Activated CD8-positive, alpha-beta memory T cell treated with anti-CD3 and anti-CD28 coated beads for 36 hours (primary cell): Measurements from ENCODE around the gene NCLN. TPM values are rescaled to one million over a fixed set of nuclear protein-coding genes. Genes with fewer than 3 reads are reported as not detected.

Experiments
- CTCF ChIA-PET: fragments of 350-600 bp; sonication (Branson Sonifier 250); formaldehyde crosslinking; loops from one replicate; lab custom pipeline; 2021; ENCODE audit warnings: antibody characterized with exemption; lab: Charles Lee
- POLR2A ChIA-PET: fragments of 350-600 bp; sonication (Branson Sonifier 250); formaldehyde crosslinking; loops from one replicate; lab custom pipeline; 2021; ENCODE audit warnings: antibody characterized with exemption; lab: Charles Lee
- total RNA-seq, 2 experiments: library from RNA; stranded (reverse); gene quantifications; one replicate each; pipeline ENCODE4 v1.2.3, GENCODE V29; 2021

Gene NCLN
- 100 to 1,000 TPM; 102 to 106 TPM for total RNA-seq

DNA sequence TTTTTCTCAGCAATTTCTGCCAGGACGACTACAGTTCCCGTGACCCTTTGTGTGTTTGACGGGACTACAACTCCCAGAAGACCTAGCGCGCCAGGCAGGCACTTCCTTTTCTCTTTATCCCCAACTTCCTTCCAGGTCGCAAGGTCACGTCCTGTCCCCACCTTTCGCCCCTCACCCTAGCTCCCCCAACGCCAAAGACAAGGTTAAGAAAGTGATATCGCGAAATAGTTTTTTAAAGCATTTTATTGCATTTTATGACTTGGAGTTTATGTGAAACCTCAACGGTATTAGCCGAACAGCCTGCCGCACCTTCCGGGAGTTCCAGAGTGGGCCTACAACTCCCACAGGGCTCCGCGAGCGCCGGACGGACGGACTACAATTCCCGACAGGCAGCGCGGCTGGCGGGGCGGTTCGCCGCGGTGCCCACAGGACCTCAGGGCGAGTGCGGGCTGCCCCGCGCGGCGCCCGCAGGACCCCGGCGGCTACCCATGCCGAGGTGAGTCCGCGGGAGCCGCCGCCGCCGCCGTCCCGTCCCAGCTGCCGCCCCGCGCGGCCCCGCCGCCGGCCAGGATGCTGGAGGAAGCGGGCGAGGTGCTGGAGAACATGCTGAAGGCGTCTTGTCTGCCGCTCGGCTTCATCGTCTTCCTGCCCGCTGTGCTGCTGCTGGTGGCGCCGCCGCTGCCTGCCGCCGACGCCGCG, at the start of gene NCLN:
Gene NCLN (plus strand): TSS at position 470 of the 699 bp plus-strand sequence. CDS start 101 bp downstream, at position 571.
- CTCF ChIA-PET, result no interaction called here
- POLR2A ChIA-PET, result no interaction called here

- ChIA-PET POLR2A (no interaction called here), CTCF (interaction anchor here (0.6 to 3.3 kb wide), 5 partner anchors 8 to 27 kb away, joined by 3 to 17 read pairs (median 3); no protein-coding TSS in a partner anchor)
These were observed 49.6 kb upstream of the NCLN start, which contains the start of gene GNA15 for GRCh38 chr19:3135961-3136683. Gene GNA15, plus strand, starts transcription at chr19:3136033. Its CDS starts 418 bp downstream, at chr19:3136451.

DNA sequence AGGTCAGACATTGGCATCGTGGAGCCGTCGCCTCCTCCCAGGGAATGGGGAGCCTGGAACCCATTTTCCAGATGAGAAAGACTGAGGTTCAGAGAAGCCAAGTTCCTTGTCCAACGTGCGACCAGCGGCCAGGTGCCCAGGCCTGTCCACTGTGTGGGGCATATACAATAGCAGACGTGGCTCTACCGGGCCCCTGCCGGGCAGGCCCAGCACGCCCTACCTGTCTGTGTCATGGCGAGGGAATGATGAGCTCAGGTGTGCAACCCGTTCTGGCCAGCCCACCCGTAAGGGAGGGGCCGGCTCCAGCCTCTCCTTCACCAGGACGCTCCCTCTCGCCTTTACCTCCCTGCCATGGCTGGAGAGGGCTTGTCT, 49.1 kb upstream of the NCLN start:
- CTCF ChIA-PET, result interaction anchor here (1.7 to 3.3 kb wide), 2 partner anchors 10 to 15 kb away, joined by 4 to 17 read pairs; no protein-coding TSS in a partner anchor
- POLR2A ChIA-PET, result no interaction called here

GRCh38 chr19:3137119-3137518, 48.6 kb upstream of the NCLN start:
- POLR2A ChIA-PET, result no interaction called here
- CTCF ChIA-PET, result interaction anchor here (1.7 to 3.3 kb wide), 2 partner anchors 10 to 15 kb away, joined by 4 to 17 read pairs; no protein-coding TSS in a partner anchor

- ChIA-PET POLR2A (interaction anchor here (0.5 kb wide), 1 partner anchor 9 kb away, joined by 5 read pairs; no protein-coding TSS in a partner anchor), CTCF (interaction anchor here (0.8 to 3.3 kb wide), 3 partner anchors 8 to 26 kb away, joined by 3 to 17 read pairs (median 4); no protein-coding TSS in a partner anchor)
These were observed 47.5 kb upstream of the NCLN start for GRCh38 chr19:3138268-3138667.

GRCh38 chr19:3140667-3141038, 45.1 kb upstream of the NCLN start:
- POLR2A ChIA-PET, result no interaction called here
- CTCF ChIA-PET, result interaction anchor here (1.2 to 1.4 kb wide), 2 partner anchors 23 to 37 kb away, joined by 3 read pairs; no protein-coding TSS in a partner anchor

DNA sequence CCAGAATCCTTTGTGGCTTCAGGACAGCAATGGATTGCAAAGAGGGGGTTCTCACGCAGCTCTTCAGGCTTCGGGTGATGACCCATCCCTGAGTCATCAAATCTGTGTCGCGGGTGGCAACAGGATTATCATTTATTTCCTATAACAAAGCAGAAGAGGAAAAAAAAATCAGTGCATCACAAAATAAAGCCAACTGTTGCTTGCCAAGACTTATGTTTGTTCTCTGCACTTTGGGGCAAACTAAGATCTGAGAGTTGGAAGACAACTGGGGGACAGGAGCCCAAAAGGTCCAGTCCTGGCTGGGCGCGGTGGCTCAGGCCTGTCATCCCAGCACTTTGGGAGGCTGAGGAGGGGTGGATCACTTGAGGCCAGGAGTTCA, 43.4 kb upstream of the NCLN start:
- CTCF ChIA-PET, result interaction anchor here (0.8 to 2.3 kb wide), 4 partner anchors 18 to 66 kb away, joined by 3 to 8 read pairs (median 3); no protein-coding TSS in a partner anchor
- POLR2A ChIA-PET, result interaction anchor here (0.6 to 0.8 kb wide), 2 partner anchors 10 to 13 kb away, joined by 4 to 7 read pairs; no protein-coding TSS in a partner anchor

DNA sequence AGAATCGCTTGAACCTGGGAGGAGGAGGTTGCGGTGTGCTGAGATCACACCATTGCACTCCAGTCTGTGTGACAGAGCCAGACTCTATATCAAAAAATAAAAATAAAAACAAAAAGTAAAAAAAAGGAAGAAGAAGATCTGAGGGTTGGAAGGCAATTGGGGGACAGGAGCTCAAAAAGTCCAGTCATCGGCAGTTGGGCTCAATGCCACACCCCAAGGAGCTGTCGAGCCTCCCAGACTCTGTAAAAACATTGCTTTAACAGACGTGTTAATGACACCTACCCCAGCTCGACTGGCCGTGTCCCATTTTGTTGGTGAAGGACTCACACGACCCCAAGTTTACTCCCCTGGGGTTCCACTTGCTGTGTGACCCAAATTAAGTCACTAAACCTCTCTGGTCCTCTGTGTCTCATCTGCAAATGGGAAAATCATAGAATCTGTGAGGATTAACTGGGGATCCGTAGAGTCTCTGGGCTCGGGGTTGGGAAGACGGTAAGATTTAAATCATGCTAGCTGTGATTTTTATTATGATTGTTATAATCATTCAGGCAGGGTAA, 42.9 kb upstream of the NCLN start:
- ChIA-PET POLR2A (no interaction called here), CTCF (interaction anchor here (1.0 to 2.3 kb wide), 4 partner anchors 13 to 67 kb away, joined by 3 to 8 read pairs (median 4); no protein-coding TSS in a partner anchor)

DNA sequence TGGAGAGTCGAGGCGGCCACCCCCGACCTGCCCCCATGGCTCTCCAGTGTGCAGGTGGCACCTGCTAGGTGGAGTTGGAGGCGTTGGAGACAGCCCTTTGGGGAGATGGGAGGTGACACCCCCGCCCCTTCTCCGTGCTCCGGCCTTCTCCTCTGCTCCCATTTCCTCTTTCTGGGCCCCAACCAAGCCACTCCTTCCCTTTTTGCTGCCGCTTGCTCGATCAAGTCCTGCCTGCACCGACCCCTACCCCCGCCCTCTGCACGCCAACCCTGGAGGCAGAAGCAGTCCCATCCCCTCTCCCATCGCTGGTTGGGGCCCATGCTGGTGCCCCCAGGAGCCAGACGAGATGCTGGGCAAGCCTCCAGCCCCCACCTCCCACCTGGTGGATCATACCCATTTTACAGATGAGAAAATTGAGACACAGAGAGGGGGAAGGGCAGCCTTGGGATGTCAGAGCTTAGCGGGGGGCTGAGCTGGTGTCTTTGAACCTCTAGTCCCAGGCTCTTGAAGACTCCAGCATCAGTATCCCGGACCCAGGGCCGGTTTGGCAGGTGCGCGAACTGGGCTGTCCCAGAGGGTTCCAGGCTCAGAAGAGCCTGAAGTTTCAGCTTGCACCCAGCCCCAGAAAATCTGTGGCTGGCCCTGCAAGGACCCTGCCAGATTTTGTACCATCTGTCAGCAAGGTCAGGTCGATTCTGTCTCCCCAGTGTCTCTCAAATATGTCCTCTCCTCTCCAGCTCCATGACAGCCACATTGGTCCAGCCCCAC, 39.6 kb upstream of the NCLN start:
- POLR2A ChIA-PET, result no interaction called here
- CTCF ChIA-PET, result interaction anchor here (0.6 to 3.9 kb wide), 10 partner anchors 9 to 70 kb away, joined by 3 to 17 read pairs (median 4); partner anchors contain the start of gene GNA15

DNA sequence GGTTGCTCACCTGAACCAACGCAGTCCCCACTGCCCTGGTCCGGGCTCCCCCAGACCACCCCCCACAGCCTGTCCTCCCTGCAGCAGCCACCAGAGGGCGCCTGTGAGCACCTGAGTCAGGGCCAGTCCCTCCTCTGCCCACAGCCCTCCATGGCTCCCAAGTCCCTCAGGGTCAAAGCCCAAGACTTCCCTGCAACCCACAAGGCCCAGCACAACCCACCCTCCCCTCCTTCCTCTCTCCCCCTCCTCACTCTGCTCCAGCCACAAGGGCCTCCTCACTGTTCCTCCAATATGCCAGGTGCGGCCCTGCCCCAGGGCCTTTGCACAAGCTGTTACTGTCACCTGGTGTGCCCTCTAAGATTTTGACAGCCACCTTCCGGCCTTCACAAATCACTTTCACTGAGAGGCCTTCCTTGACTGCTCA, 39.0 kb upstream of the NCLN start:
- ChIA-PET CTCF (interaction anchor here (0.6 to 3.9 kb wide), 10 partner anchors 9 to 70 kb away, joined by 3 to 17 read pairs (median 4); partner anchors contain the start of gene GNA15), POLR2A (no interaction called here)

- POLR2A ChIA-PET, result no interaction called here
- CTCF ChIA-PET, result no interaction called here
These were observed 37.2 kb upstream of the NCLN start for GRCh38 chr19:3148503-3148902.

- CTCF ChIA-PET, result interaction anchor here (0.7 to 0.8 kb wide), 2 partner anchors 13 to 16 kb away, joined by 3 to 4 read pairs; no protein-coding TSS in a partner anchor
- POLR2A ChIA-PET, result no interaction called here
These were observed 36.6 kb upstream of the NCLN start for GRCh38 chr19:3149089-3149488.

DNA sequence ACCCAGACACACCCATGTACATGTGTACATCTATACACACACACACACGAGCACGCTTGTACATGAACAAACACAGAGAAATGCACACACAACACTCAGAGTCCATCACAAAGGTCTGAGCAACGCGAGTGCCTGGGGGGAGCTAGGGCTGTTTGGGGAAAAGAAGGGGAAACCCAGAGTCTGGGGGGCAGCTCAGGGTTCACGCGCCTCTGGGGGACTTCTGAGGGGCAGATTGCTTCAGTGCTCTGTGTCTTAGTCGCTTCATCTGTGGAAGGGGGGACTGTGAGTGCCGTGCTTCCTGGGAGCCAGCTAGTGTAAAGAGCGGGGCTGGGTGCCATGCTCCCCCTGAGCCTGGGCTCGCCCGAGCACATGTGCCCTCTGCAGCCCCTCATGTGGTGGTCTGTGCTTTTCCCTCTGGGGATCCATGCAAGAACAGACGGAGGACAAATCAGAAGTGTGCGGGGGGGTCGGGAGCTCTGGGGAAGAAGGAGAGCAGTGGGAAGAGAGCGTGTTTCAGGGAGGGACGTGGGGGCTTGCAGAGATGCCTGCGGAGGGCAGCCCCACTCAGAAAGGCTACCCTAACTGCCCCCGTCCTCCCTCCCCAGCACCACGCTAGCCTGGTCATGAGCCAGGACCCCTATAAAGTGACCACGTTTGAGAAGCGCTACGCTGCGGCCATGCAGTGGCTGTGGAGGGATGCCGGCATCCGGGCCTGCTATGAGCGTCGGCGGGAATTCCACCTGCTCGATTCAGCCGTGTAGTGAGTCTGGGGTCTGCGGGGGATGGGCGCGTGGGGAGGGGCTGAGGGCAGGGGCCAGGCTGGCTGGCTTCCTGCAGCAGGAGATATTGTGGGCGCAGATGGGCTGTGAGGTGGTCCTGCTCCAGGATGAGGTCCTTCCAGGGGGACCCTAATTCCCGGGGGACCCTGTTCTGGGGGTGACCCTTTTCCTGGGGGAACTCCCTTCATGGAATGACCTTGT, 35.9 kb upstream of the NCLN start:
- CTCF ChIA-PET, result interaction anchor here (0.7 to 0.8 kb wide), 2 partner anchors 12 to 16 kb away, joined by 3 to 4 read pairs; no protein-coding TSS in a partner anchor
- POLR2A ChIA-PET, result no interaction called here

- CTCF ChIA-PET, result interaction anchor here (0.8 to 1.9 kb wide), 2 partner anchors 25 to 75 kb away, joined by 3 to 7 read pairs; no protein-coding TSS in a partner anchor
- POLR2A ChIA-PET, result no interaction called here
These were observed 34.9 kb upstream of the NCLN start for GRCh38 chr19:3150739-3151329.

DNA sequence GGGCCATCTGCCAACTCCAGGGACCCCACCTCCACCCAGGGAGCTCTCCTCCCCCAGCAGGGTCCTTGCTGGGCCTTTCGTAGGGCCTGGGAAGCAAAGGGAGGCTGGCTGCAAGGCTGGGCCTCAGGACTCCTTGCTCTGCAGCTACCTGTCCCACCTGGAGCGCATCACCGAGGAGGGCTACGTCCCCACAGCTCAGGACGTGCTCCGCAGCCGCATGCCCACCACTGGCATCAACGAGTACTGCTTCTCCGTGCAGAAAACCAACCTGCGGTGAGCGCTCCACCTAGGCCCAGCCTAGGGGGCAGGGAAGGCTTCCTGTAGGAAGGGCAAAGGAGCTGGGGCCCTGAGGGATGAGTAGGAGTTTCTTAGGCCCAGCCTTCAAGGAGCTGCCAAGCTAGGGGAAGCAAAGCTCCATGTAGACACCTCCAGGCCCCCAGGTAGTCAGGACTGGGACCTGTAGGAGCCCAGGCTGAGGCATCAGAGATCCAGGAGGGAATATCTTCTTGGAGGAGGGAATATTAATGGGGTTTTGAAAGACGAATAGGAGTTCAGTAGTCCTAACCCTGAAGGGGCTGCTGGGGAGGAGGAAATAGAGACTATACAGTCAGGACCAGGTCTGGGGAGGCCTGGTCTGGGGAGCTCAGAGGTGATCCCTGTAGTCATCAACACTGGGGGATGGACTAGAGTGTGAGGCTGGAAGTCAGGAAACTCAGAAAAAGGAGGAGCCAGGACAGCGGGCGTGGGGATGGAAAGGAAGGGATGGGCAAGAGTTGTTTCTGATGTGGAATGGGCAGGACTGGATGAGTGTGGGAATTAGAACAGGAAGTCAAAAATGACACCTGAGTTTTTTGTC, 33.9 kb upstream of the NCLN start:
- POLR2A ChIA-PET, result no interaction called here
- CTCF ChIA-PET, result interaction anchor here (0.7 to 1.9 kb wide), 4 partner anchors 14 to 76 kb away, joined by 3 to 7 read pairs (median 4); no protein-coding TSS in a partner anchor

GRCh38 chr19:3152419-3152780, 33.3 kb upstream of the NCLN start:
- ChIA-PET CTCF (interaction anchor here (1.9 kb wide), 1 partner anchor 76 kb away, joined by 7 read pairs; no protein-coding TSS in a partner anchor), POLR2A (interaction anchor here (0.5 kb wide), 1 partner anchor 10 kb away, joined by 4 read pairs; no protein-coding TSS in a partner anchor)
